ENCODE results near the gene SNAPIN.

DNA sequence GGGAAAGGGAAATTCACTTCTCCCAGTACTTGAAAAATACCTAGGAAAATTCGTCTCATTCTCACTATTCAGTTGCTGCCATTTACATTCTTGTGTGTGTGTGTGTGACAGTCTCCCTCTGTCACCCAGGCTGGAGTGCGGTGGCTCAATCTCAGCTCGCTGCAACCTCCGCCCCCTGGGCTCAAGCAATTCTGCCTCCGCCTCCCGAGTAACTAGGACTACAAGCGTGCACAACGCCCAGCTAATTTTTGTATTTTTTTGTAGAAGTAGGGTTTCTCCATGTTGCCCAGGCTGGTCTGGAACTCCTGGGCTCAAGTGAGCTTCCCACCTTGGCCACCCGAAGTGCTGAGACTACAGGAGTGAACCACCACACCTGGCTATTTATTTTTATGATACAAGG lies 1.2 kb downstream of the SNAPIN start:
- TF ChIP-seq, protein P1, sequence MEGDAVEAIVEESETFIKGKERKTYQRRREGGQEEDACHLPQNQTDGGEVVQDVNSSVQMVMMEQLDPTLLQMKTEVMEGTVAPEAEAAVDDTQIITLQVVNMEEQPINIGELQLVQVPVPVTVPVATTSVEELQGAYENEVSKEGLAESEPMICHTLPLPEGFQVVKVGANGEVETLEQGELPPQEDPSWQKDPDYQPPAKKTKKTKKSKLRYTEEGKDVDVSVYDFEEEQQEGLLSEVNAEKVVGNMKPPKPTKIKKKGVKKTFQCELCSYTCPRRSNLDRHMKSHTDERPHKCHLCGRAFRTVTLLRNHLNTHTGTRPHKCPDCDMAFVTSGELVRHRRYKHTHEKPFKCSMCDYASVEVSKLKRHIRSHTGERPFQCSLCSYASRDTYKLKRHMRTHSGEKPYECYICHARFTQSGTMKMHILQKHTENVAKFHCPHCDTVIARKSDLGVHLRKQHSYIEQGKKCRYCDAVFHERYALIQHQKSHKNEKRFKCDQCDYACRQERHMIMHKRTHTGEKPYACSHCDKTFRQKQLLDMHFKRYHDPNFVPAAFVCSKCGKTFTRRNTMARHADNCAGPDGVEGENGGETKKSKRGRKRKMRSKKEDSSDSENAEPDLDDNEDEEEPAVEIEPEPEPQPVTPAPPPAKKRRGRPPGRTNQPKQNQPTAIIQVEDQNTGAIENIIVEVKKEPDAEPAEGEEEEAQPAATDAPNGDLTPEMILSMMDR (conservative IDR thresholded peaks at IDR 0.05; ENCODE audit: low read depth, low read length), result no peak
- TF ChIP-seq EZH2 (IDR thresholded peaks at IDR 0.05; ENCODE audit: low read length, unreplicated experiment), result no peak

Measured in PC-3 (cell line).